Tibial artery (tissue), 4 donors: ENCODE measurements around the gene GNB3.
A peak's percentile ranks its signal among the peaks of the same experiment; 100 is the strongest.
"Not testable (repeated sequence)": the region's sequence is repeated elsewhere in the genome, so short reads cannot be mapped to it uniquely, and the experiment has no call there.

Source experiments
- DNase-seq, 2 donors: peaks; one replicate each; pipeline ENCODE4 v3.0.0-alpha.2; 2019
- H3K27ac ChIP-seq, 2 donors: fragments of 200-600 bp; sonication (generic) in 1 of 2; 1 replicate in 1 of 2; 2 replicates in 1 of 2; pipeline ENCODE4 v1.5.1; 2018 to 2019; ENCODE audit warnings: mild to moderate bottlenecking in 1 of 2
- H3K27me3 ChIP-seq, 2 donors: fragments of 200-600 bp; sonication (generic) in 1 of 2; one replicate each; pipeline versions ENCODE4 v1.5.1 to v1.6.0; 2016 to 2019
- H3K36me3 ChIP-seq, 3 donors: fragments of 200-600 bp; sonication (generic) in 2 of 3; one replicate each; pipeline ENCODE4 v1.5.1; 2016 to 2019; ENCODE audit warnings: mild to moderate bottlenecking in 2 of 3
- H3K4me1 ChIP-seq, 4 donors: fragments of 200-600 bp; sonication (generic) in 2 of 4; 1 replicate in 3 of 4; 2 replicates in 1 of 4; pipeline ENCODE4 v1.5.1; 2016 to 2019
- H3K4me3 ChIP-seq, 2 donors: fragments of 200-600 bp; sonication (generic) in 1 of 2; 1 replicate in 1 of 2; 2 replicates in 1 of 2; pipeline ENCODE4 v1.5.1; 2018 to 2019; ENCODE audit warnings: mild to moderate bottlenecking in 2 of 2
- H3K9me3 ChIP-seq, 3 donors: fragments of 200-600 bp; sonication (generic) in 1 of 3; one replicate each; pipeline ENCODE4 v1.5.1; 2016 to 2019
- intact Hi-C: fragments of 100-400 bp; cut with DNase I; formaldehyde crosslinking; loops from one replicate; pipeline ENCODE4 v1.15.0; 2023; ENCODE audit warnings: low total_unique reads
- TF ChIP-seq, protein P1 (sequence below), 2 experiments: fragments of 200-600 bp in 1 of 2; fragments of 450-650 bp in 1 of 2; IDR thresholded peaks; one replicate each; pipeline ENCODE4 v1.5.1; 2017 to 2019; ENCODE audit warnings: antibody characterized with exemption in 2 of 2, mild to moderate bottlenecking in 1 of 2, moderate library complexity in 1 of 2

GNB3 gene

DNA sequence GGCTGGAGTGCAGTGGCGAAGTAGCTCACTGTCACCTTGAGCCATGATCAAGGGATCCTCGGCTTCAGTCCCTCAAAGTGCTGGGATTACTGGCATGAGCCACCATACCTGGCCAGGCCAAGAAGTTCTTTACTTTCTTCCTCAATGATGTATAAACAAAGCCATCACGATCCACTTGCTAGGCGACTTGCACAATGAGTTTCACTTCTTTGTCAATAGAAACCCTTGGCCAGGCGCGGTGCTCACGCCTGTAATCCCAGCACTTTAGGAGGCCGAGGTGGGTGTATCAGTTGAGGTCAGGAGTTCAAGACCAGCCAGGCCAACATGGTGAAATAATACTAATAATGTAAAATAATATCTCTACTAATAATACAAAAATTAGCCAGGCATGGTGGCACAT lies 46.7 kb downstream of the GNB3 start:
- H3K9me3 ChIP-seq: no peaks in the 10 kb centered on the region
- H3K36me3 ChIP-seq: peaks cover 8 to 34% (median 21%) of the 10 kb centered on the region in 3 donors
- no peak for DNase-seq
- peaks cover 0 to 15% (median 5%) of the 10 kb centered on the region in 4 donors for H3K4me1 ChIP-seq
- H3K4me3 ChIP-seq: no peak overlapping the region
- no peak overlapping the region for H3K27ac ChIP-seq
- intact Hi-C loops: no loop called here
- TF ChIP-seq, protein P1, sequence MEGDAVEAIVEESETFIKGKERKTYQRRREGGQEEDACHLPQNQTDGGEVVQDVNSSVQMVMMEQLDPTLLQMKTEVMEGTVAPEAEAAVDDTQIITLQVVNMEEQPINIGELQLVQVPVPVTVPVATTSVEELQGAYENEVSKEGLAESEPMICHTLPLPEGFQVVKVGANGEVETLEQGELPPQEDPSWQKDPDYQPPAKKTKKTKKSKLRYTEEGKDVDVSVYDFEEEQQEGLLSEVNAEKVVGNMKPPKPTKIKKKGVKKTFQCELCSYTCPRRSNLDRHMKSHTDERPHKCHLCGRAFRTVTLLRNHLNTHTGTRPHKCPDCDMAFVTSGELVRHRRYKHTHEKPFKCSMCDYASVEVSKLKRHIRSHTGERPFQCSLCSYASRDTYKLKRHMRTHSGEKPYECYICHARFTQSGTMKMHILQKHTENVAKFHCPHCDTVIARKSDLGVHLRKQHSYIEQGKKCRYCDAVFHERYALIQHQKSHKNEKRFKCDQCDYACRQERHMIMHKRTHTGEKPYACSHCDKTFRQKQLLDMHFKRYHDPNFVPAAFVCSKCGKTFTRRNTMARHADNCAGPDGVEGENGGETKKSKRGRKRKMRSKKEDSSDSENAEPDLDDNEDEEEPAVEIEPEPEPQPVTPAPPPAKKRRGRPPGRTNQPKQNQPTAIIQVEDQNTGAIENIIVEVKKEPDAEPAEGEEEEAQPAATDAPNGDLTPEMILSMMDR (IDR thresholded peaks at IDR 0.05): no peak
- peaks cover 0 to 3% of the 10 kb centered on the region in 2 donors for H3K27me3 ChIP-seq

DNA sequence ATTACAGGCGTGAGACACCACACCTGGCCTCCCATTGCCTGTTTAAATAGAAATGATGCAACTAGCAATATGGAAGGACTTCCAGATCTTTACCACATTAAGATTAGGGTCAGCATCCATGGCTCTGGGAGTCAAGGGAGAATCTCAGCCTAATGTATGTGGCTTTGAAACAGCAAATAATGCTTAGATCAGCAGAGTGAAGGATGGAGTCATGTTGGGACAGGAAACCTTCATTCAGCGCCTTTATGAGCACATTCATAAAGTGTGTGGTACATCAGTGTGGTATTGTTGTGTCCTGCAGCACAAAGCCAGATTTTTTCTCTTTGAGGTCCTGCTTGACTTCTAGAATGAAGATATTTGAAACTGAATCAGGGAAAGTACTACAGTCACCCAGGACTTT lies 47.6 kb downstream of the GNB3 start:
- H3K27ac ChIP-seq: no peak overlapping the region
- H3K36me3 ChIP-seq: peaks cover 8 to 25% (median 14%) of the 10 kb centered on the region in 3 donors
- no peaks in the 10 kb centered on the region for H3K9me3 ChIP-seq
- peaks cover 0 to 3% of the 10 kb centered on the region in 2 donors for H3K27me3 ChIP-seq
- H3K4me3 ChIP-seq: no peak overlapping the region
- intact Hi-C loops: no loop called here
- H3K4me1 ChIP-seq: peaks cover 0 to 15% (median 5%) of the 10 kb centered on the region in 4 donors
- TF ChIP-seq, protein P1 (IDR thresholded peaks at IDR 0.05): no peak
- DNase-seq: no peak

DNA sequence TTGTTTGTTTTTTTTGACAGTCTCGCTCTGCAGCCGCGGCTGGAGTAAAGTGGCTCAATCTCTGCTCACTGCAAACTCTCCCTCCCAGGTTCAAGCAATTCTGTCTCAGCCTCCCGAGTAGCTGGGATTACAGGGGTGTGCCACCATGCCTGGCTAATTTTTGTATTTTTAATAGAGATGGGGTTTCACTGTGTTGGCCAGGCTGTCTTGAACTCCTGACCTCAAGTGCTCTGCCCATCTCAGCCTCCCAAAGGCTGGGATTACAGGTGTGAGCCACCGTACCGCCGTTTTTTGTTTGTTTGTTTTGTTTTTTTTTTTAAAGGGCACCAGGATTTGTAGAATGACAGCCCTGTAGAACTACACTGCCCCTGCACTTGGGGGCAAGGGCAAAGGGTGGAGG lies 48.1 kb downstream of the GNB3 start:
- H3K4me3 ChIP-seq, DNase-seq, H3K27me3 ChIP-seq, intact Hi-C loops, H3K9me3 ChIP-seq, H3K27ac ChIP-seq: not testable (repeated sequence)
- Histone ChIP-seq H3K4me1 (peaks cover 0 to 15% (median 5%) of the 10 kb centered on the region in 4 donors), H3K36me3 (peaks cover 6 to 20% (median 11%) of the 10 kb centered on the region in 3 donors)

DNA sequence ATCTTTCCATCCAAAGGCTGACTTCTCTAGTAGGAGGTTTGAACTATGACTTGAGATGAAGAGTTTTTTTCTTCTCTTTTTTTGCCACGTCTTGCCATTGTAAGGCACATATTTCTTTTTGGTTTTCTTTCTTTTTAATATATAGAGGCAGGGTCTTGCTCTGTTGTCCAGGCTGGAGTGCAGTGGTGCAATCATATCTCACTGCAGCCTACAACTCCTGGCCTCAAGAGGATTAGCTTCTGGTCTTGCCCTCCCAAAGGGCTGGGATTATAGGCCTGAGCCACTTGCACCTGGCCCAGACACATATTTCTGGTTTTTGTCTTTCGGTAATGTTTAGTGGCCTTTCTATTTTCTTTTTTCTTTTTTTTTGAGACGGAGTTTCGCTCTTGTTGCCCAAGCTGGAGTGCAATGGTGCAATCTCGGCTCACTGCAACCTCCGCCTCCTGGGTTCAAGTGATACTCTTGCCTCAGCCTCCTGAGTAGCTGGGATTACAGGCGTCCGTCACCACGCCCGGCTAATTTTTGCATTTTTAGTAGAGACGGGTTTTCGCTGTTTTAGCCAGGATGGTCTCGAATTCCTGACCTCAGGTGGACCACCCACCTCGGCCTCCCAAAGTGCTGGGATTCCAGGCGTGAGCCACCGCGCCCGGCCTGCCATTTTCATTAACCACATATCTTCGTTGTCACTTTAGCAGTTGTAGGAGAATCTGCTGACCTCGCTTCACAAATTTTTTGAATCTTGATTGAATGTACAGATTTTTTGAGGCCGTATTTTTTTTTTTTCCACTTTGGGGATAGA lies 49.2 kb downstream of the GNB3 start:
- intact Hi-C loops, H3K4me3 ChIP-seq, H3K9me3 ChIP-seq, H3K27me3 ChIP-seq, H3K36me3 ChIP-seq, DNase-seq: not testable (repeated sequence)
- peaks cover 0 to 15% (median 5%) of the 10 kb centered on the region in 4 donors for H3K4me1 ChIP-seq
- H3K27ac ChIP-seq: peak overlapping the region; percentile 80 to 93

DNA sequence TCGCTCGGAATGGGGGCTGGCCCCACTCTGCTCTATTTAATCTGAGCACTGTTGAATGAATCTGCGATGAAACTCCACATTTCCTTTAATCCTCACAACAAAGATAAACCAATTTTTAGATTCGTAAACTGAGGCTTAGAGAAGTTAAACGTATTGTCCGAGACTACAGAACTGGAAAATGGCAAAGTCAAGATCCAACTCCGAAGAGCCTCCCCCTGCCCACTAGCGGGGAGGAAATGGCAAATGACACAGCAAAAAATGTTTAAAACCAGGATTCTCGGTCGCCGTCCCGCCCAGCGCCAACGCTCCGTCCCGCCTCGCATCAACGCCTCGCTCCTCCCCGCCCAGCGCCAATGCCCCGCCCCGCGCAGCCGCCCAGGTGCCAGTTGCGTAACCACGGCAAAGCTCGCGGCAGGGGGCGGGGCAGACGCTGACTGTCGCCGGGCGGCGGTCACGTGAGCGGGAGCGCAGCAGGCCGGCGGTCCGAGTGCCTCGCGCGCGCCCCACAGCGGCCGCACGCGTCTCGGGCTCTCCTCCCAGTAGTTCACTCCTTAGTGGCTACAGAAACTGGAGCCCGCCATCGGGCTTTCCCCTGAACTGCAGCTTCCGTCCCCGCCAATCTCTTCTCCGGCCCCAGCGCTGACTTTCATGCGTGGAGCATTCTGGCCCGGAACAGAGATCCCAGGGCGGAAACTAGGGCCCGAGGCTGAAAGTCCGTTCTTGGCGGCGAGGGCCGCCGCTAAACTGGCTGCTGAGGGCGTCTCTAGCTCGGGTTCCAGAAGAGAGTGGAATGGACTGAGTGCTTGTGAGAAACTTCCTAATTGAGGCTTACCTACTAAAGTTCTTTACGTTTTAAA lies 50.3 kb downstream of the GNB3 start:
- H3K9me3 ChIP-seq: no peaks in the 10 kb centered on the region
- peak overlapping the region; percentile 80 to 93 for H3K27ac ChIP-seq
- no peaks in the 10 kb centered on the region for H3K36me3 ChIP-seq
- TF ChIP-seq, protein P1 (IDR thresholded peaks at IDR 0.05): peak; percentile 89 to 92
- peak; percentile 94 to 99 for DNase-seq
- peaks cover 0 to 15% (median 5%) of the 10 kb centered on the region in 4 donors for H3K4me1 ChIP-seq
- intact Hi-C loops: no loop called here
- peaks cover 0 to 3% of the 10 kb centered on the region in 2 donors for H3K27me3 ChIP-seq
- H3K4me3 ChIP-seq: peak overlapping the region; percentile 53 to 58

DNA sequence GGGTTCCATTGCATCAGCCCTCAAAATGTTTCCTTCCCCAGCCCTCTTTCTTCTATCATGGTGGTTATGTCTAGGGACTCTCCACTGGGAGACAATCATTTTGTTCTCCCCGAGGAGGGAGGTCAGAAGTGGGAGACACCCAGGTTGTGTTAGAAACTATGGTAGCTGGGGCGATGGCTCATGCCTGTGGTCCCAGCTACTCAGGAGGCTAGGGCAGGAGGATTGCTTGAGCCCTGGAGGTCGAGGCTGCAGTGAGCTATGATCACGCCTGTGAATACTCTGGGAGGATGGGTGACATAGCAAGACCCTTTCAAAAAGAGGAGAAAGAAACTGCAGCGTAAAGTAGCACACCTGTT lies 50.9 kb downstream of the GNB3 start:
- Histone ChIP-seq H3K27ac (peak overlapping the region; percentile 80 to 93), H3K27me3 (peaks cover 0 to 3% of the 10 kb centered on the region in 2 donors), H3K4me1 (peaks cover 0 to 15% (median 5%) of the 10 kb centered on the region in 4 donors), H3K4me3 (peak overlapping the region; percentile 53 to 58), H3K36me3 (no peaks in the 10 kb centered on the region), H3K9me3 (no peaks in the 10 kb centered on the region)
- intact Hi-C loops: no loop called here
- no peak for DNase-seq
- TF ChIP-seq, protein P1 (IDR thresholded peaks at IDR 0.05): no peak

DNA sequence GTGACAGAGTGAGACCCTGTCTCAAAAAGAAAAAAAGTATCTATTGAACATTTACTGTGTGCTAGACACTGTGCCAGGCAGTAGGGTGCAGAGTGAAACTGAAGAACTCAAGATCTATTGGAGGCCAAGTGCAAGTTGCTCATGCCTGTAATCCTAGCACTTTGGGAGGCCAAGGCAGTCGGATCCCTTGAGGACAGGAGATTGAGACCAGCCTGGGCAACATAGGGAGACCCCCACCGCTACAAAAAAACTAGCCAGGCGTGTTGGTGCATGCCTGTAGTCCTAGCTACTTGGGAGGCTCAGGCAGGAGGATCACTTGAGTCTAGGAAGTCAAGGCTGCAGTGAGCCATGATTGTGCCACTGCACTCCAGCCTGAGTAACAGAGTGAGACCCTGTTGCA lies 52.0 kb downstream of the GNB3 start:
- intact Hi-C loops, DNase-seq: not testable (repeated sequence)

More for the DNA sequence above, 52.0 kb downstream of the GNB3 start:
- not testable (repeated sequence) for H3K9me3 ChIP-seq, H3K27ac ChIP-seq, H3K36me3 ChIP-seq, H3K4me3 ChIP-seq, H3K27me3 ChIP-seq
- H3K4me1 ChIP-seq: peaks cover 0 to 15% (median 5%) of the 10 kb centered on the region in 4 donors
